DMS79 treated with DMSO at 0.1 percent for 48 hours (cell line): ENCODE results near the gene FGD4.

ENCODE experiments used
- DNase-seq: peaks from one replicate; lab custom pipeline; 2025; lab: John Stamatoyannopoulos, UW

Gene FGD4

DNA sequence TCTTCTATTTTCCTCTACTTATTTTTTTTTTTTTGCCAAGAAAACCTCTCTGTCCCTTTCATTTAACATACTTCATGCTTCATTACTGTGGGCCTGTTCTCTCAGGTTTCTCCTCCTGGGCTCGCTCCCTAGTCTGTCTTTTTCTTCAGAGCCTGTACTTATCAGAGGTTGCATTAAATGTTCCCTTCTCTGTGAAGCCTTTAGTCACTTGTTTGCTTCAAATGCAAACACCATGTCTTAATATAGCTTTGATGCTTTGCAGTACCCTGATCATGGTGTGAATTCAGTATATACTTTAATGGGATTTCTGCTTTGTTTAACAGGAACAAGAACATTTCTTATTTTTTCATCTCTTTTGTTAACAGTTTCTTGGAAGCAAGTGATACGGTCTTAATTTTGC, 207.1 kb downstream of the FGD4 start:
- DNase-seq, result no peak

- no peak for DNase-seq
These were observed 210.6 kb downstream of the FGD4 start for GRCh38 chr12:32609966-32610365.

- no peak for DNase-seq
These were observed 212.6 kb downstream of the FGD4 start for GRCh38 chr12:32611986-32612385.

DNA sequence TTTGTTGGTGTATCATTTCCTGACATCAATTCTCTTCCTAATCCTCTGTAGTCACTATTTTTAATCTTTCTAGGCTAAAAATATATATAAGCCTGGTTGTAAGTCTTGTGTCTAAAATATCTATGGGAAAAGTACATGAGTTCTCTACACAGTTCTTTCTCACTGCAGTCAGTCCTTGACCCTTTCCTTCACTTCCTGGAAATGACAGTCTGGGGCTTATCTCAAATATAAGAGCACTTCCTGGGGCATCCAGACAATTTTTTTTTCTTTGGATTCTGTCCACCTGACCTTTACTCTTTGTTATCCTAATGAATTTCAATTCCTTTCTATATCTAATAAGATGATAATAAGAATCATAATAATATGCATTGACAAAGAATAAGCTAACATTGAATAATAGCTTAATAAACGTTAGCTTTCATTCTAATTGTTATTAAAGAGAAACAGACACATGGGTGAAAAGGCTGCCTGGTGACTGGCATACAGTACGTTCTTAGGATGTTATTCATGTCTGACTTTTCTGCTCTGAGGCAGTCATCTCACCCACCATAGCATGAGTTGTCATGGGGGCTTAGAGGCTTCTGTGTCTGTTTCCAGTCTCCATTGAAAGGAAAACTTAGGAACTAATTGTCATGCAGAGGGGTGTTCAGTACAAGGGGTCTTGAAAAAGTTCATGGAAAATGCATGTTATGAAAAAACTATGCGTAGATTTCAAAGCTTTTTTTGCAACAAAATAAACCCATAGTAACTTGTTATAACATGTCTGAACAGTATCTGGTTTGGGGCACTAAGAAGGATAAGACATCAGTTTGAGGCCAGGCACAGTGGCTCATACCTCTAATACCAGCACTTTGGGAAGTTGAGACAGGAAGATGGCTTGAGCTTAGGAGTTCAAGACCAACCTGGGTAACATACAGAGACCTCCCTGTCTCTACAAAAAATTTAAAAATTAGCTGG, 213.6 kb downstream of the FGD4 start:
- DNase-seq, result no peak

DNA sequence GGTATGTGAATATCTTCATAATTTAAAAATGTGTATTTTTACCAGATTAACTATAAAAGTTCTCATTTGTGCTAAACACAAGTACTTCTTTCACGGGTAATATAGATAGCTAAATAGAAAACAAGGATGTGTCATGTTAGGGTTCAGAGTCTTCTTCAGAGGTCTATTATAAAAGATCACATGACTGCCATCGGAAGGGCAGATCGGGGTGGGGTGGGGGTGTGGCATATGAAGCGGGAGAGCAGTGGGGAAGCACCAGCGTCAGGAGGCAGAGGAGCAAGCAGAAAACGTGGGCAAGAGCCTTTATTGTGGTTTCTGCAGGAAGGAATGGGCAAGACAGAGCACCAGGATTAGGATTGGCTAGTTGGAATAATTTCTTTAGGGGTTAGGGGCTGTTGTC, 216.1 kb downstream of the FGD4 start:
- DNase-seq, result no peak

GRCh38 chr12:32617534-32617933, 218.2 kb downstream of the FGD4 start:
- no peak for DNase-seq

GRCh38 chr12:32618115-32618514, 218.8 kb downstream of the FGD4 start:
- no peak for DNase-seq

DNA sequence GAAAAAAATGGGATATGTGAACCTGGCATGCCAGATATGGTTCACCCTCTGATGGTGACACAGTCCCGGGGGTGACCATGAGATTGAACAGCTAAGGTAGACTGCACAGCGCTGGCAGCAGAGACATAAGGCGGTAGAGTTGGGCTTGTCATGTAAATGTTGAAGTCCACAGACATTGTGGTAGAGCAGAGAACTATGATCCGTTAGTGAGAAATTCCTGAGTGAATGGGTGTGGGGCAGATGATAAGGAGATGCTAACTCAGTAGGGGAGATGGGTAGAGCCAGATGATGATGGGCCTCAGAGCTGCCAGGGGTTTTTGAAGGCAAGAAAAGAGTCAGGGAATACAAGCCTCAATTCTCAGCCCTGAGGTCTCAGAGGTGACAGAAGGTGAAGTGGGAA, 228.6 kb downstream of the FGD4 start:
- no peak for DNase-seq

- no peak for DNase-seq
These were observed 242.0 kb downstream of the FGD4 start for GRCh38 chr12:32641287-32641901.

DNA sequence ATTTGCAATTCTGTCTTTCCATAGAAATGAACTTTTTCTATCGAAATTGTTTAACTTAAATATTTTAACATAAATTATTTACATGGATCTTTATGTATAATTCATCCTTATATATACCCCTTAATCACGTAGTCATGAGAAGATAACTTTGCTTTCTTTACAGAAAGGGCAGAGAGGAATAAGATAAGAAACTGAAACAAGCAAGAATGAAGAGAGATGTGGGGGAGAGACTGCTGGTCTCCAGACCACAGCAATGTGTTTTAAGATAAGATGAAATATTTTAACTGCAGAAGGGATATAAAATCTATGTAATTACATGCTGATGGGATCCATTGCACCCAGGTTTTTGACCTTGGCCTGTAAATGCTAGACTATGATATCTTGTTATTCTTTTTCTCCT, 245.1 kb downstream of the FGD4 start:
- no peak for DNase-seq

DNA sequence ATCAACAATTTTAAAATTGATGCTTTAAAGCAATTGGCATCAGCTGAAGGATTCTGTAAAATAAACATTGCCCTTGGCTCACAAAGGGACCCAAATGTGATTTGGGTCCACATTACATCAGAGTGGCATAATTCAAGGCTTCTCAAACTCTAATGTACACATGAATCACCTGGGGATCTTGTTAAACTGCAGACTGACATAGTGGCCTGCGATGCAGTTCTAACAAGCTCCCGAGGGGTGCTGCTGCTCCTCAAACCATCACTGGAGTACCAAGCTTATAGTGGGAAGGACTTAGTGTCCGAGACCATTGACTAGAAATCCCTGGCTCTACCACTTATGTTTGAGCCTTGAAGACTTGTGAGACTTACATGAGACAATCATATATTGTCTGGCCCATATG, 247.9 kb downstream of the FGD4 start:
- no peak for DNase-seq

DNA sequence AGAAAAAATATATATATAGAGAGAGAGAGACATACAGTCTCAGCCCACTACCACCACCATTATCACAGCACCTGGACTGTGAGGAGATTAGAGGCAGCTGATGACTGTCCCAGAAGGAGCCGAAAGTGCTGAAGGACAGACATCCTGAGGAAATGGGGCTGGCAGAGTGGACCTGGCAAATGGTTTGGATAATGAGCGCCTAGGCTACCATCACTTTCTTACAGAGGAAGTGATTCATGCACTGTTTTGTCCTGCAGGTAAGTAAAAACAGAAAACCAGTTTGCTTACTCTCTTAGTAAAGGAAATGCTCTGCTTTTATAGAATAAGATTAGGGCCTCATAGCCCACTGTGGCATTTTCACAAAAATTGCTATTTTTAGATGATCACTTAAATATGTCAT, 251.2 kb downstream of the FGD4 start:
- no peak for DNase-seq

DNA sequence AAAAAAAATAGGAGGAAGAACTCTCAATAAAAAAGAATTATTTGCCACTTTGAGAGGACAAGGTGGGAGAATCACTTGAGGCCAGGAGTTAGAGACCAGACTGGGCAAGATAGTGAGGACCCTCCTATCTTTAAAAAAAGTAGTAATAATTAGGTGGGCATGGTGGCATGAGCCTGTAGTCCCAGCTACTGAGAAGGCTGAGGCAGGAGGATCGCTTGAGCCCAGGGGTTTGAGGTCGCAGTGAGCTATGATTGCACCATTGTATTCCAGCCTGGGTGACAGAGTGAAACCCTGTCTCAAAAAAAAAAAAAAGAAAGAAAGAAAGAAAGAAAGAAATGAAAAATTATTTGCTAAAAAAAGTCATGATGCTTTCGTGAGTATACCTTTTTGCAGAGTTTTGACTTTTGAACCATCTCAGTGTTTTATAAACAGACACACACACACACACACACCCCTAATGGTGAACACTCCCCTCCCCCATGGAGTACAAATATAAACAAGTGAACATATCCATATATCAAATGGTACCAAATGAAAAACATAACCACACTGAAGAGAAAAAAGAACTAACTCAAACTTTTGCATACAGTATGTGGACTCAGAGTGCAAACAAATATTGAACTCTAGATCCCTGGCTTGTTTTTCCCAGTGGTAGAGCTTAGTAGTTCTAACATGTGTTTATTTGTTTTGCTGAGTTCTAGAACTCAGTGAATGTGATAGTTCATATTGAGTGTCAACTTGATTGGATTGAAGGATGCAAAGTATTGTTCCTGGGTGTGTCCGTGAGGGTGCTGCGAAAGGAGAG, 252.0 kb downstream of the FGD4 start:
- DNase-seq, result no peak

GRCh38 chr12:32651956-32652210, 252.5 kb downstream of the FGD4 start:
- no peak for DNase-seq

GRCh38 chr12:32659908-32660440, 260.6 kb downstream of the FGD4 start:
- DNase-seq, result no peak

- no peak for DNase-seq
These were observed 262.3 kb downstream of the FGD4 start for GRCh38 chr12:32661706-32662105.

GRCh38 chr12:32662665-32663064, 263.3 kb downstream of the FGD4 start:
- DNase-seq, result no peak

- no peak for DNase-seq
These were observed 266.7 kb downstream of the FGD4 start for GRCh38 chr12:32666018-32666417.

GRCh38 chr12:32669584-32669983, 270.2 kb downstream of the FGD4 start:
- no peak for DNase-seq

- peak; percentile 19 for DNase-seq
These were observed 272.8 kb downstream of the FGD4 start for GRCh38 chr12:32671930-32672780.

GRCh38 chr12:32679091-32679919, 279.9 kb downstream of the FGD4 start, which contains the start of gene DNM1L:
DNM1L (plus strand) TSS chr12:32679301; CDS start chr12:32679364, 63 bp downstream.
- peak; percentile 91 for DNase-seq
